RKO (cell line): ENCODE data around the gene MMP17.

Experiments
- DNase-seq: peaks from one replicate; pipeline ENCODE4 v3.0.0-alpha.2; 2016; ENCODE audit warnings: low spot score

The MMP17 gene

GRCh38 chr12:131850856-131851559 lies 22.8 kb downstream of the MMP17 start:
- DNase-seq: peak; percentile 74

- DNase-seq: no peak
Measured at GRCh38 chr12:131851741-131852550, 23.8 kb downstream of the MMP17 start.

GRCh38 chr12:131852551-131853299 lies 24.5 kb downstream of the MMP17 start:
- DNase-seq: no peak

- no peak for DNase-seq
Measured at GRCh38 chr12:131853832-131854797, 25.9 kb downstream of the MMP17 start.

- no peak for DNase-seq
Measured at GRCh38 chr12:131854861-131855476, 26.8 kb downstream of the MMP17 start.

GRCh38 chr12:131855521-131856142 lies 27.4 kb downstream of the MMP17 start:
- no peak for DNase-seq

- DNase-seq: no peak
Measured at GRCh38 chr12:131856366-131857097, 28.3 kb downstream of the MMP17 start.

GRCh38 chr12:131857908-131858850 lies 30.0 kb downstream of the MMP17 start:
- DNase-seq: no peak

- DNase-seq: peak; percentile 34
Measured at GRCh38 chr12:131860472-131861260, 32.5 kb downstream of the MMP17 start.

- no peak for DNase-seq
Measured at GRCh38 chr12:131861261-131862083, 33.3 kb downstream of the MMP17 start.

- DNase-seq: no peak
Measured at GRCh38 chr12:131862084-131862441, 33.9 kb downstream of the MMP17 start.

- DNase-seq: no peak
Measured at GRCh38 chr12:131862600-131862993, 34.4 kb downstream of the MMP17 start.

GRCh38 chr12:131862994-131863710 lies 35.0 kb downstream of the MMP17 start:
- DNase-seq: no peak

GRCh38 chr12:131863711-131864396 lies 35.7 kb downstream of the MMP17 start:
- no peak for DNase-seq

GRCh38 chr12:131864469-131864868 lies 36.3 kb downstream of the MMP17 start:
- no peak for DNase-seq
